Uterus (tissue), 2 donors: ENCODE data around the gene FMN1.

ENCODE experiments used
- POLR2A ChIP-seq, 2 donors: fragments of 450-650 bp; IDR thresholded peaks; one replicate each; pipeline ENCODE4 v1.6.1; 2016; ENCODE audit warnings: antibody characterized with exemption in 2 of 2, mild to moderate bottlenecking in 1 of 2, moderate library complexity in 1 of 2
- TF ChIP-seq, protein P1 (sequence below), 4 experiments: fragments of 200-600 bp in 2 of 4; fragments of 450-650 bp in 2 of 4; sonication (generic) in 2 of 4; IDR thresholded peaks; one replicate each; pipeline ENCODE4 v1.5.1; 2016 to 2019; ENCODE audit warnings: antibody characterized with exemption in 4 of 4, mild to moderate bottlenecking in 2 of 4, moderate library complexity in 1 of 4

- TF ChIP-seq POLR2A (IDR thresholded peaks at IDR 0.05), result no peak
- TF ChIP-seq, protein P1, sequence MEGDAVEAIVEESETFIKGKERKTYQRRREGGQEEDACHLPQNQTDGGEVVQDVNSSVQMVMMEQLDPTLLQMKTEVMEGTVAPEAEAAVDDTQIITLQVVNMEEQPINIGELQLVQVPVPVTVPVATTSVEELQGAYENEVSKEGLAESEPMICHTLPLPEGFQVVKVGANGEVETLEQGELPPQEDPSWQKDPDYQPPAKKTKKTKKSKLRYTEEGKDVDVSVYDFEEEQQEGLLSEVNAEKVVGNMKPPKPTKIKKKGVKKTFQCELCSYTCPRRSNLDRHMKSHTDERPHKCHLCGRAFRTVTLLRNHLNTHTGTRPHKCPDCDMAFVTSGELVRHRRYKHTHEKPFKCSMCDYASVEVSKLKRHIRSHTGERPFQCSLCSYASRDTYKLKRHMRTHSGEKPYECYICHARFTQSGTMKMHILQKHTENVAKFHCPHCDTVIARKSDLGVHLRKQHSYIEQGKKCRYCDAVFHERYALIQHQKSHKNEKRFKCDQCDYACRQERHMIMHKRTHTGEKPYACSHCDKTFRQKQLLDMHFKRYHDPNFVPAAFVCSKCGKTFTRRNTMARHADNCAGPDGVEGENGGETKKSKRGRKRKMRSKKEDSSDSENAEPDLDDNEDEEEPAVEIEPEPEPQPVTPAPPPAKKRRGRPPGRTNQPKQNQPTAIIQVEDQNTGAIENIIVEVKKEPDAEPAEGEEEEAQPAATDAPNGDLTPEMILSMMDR (IDR thresholded peaks at IDR 0.05), result peak; percentile 23 to 48 (median 40)
Measured at GRCh38 chr15:33021806-33022389, 172.6 kb downstream of the FMN1 start.
